HG03045 (cell line): ENCODE measurements around the gene FBXL7.
"Not testable (repeated sequence)": the region's sequence is repeated elsewhere in the genome, so short reads cannot be mapped to it uniquely, and the experiment has no call there.

Experiments
- ATAC-seq: cut with Tn5 transposase; IDR thresholded peaks from one replicate; pipeline ENCODE4 v1.9.1; 2021; ENCODE audit warnings: mild to moderate bottlenecking, moderate library complexity; ENCODE audit not compliant: unreplicated experiment

Gene FBXL7

DNA sequence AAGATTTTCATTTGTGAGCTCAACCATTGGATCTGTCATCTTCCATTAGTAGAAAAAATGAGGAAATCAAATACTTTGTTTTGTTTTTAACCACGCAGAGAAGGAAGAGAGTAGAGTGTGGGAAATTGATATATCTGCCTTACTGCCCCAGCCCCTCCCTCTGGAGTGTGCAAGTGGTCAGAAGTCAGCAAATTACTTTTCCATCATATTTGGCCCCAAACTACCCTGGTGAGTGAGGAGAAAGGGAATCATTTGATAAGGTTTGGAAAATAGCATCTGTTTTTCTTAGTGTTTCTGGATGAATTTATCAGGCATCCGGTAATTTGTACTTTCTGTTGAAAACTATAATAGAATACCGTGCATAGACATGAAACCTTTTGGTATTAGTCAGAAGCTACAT lies 352.2 kb downstream of the FBXL7 start:
- ATAC-seq = no peak

DNA sequence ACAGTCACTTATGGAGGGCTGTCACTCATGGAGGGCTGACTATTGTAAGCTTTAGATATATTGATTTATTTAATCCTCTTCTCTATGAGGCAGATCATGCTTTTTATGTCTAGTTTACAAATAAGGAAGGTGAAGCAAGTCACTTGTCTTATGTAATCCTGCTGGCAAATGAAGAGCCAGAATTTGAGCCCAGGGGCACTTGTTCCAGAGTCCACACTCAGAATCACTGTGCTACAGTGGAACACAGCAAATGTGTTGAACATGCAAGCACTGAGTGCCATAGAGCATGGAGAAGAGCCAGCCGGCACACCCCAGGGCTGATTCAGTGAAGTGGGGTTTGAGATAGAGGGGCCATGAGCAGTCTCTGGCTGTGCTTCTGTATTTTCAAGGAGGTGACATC lies 353.0 kb downstream of the FBXL7 start:
- no peak for ATAC-seq

DNA sequence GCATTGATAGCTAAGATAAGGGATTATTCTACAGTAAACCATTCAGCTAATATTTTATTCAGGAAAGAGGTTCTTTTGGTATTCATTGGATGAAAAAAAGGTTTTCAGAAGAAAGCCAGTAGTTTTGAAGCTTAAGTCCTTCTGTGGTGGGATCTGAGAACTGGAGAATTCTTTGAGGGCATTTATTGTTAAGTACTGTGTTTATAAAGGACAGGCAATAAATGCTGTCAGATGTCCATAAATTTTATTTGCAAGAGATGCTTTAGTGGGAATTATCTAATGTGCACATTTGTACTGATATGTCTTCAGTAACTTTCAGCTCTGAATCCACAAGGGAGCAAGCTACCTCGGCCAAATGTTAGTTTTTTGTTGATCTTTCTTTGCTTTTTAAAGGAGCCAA lies 358.3 kb downstream of the FBXL7 start:
- no peak for ATAC-seq

DNA sequence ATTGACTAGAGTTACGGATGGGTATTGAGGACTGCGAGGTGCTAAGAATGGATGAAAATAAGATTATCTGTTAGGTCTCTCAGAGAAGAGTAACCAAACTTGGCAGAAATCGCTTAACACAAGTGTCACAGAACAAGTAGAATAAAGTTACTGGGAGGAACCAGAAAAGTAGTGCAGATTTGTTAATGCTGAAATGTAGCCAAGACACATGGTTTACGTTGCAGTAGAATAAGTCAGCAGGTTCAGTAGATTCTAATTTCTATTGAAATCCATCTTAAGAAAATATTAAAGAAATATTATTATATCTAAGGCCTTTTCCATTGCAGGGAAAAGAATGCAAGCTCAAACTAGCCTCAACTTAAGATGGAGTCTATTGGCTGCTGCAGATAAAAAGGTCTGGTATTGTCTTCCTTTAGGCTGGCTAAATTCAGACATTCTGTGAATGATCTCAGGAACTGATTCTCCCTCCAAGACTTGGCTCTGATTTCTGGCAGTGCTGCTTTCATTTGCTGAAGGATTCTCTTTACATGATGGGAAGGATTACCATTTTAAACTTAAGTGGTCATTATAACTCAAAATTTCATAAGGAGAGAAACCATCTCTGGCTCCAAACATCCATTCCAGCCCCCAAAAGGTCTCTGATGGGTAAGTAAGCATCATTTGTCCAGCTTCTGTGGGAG lies 364.7 kb downstream of the FBXL7 start:
- no peak for ATAC-seq

DNA sequence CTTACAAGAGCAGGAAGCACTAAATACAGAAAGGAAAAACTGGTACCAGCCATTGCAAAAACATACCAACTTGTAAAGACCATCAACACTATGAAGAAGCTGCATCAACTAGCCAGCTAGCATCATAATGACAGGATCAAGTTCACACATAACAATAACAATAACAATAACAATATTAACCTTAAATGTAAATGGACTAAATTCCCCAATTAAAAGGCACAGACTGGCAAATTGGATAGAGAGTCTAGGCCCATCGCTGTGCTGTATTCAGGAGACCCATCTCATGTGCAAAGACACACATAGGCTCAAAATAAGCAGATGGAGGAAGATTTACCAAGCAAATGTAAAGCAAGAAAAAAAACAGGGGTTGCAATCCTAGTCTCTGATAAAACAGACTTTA lies 372.3 kb downstream of the FBXL7 start:
- ATAC-seq = not testable (repeated sequence)

DNA sequence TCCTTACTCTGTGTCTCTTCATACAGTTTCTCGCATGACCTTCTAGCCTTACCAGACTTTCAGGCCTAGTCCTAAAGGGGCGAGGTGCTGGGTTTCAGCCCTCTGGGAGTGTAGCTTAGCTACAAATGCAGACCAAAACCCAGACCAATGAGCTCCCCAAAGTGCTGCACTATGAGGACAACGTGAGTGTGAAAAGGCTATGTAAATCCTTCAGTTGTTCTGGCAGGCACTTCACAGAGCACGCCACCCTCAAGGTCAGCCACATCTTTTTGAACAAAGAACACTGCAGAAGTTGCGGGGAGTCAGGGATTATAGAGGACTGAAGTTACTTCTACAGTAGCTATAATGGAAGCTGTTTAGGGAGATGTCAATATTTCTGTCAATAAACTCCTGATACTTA lies 377.9 kb downstream of the FBXL7 start:
- no peak for ATAC-seq

DNA sequence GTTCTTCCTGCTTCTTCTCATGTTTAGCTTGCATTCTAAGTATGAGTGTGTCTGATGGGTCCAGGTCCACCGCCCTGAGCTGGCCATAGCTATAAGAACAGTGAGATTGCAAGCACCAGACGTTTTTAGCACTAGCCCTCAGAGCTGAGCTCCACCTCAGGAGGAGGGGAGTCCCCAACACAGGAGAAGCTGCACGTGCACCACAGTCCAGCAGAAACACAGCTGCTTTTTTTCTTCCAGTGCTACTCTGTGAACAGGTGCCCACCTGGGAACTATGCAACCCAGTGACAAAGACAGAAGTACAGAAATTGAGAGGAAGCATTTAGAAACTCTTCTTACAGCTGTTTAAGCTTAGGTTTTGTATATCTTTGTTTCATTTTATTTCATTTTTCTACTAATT lies 380.2 kb downstream of the FBXL7 start:
- no peak for ATAC-seq

DNA sequence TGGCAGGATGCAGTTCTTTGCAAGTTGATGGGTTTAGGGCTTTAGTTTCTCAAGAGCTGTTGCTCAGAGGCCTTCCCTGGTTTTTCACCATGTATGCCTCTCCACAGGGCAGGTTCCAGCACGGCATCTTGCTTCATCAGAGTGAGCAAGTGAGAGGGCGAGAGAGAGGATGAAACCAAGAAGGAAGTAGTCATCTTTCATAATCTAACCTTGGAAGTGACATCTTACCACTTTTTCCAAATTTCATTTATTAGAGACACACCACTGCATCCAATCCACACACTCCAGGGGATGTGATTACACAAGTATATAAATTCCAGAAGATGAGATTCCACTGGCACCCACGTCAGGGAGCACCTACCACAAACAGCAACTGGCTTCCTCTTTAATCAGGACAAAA lies 385.2 kb downstream of the FBXL7 start:
- ATAC-seq = no peak

DNA sequence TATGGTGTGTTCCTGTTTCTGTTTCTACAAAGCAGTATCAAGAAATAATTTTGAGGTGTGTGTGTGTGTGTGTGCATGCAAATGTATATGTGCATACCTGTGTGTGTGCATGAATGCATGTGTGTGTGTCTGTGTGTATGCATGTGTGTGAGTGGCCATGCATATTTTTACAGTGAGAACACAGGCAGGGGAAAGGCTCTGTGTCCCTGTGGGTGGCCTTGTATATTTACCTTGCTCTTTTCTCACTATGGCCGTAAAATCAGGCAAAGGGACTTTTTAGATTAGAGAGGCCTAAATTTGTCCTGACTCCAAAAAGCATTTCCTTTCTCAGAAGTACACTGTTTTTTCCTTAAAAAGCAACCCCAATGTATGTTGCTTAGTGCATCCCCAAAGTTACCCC lies 386.2 kb downstream of the FBXL7 start:
- ATAC-seq = no peak

DNA sequence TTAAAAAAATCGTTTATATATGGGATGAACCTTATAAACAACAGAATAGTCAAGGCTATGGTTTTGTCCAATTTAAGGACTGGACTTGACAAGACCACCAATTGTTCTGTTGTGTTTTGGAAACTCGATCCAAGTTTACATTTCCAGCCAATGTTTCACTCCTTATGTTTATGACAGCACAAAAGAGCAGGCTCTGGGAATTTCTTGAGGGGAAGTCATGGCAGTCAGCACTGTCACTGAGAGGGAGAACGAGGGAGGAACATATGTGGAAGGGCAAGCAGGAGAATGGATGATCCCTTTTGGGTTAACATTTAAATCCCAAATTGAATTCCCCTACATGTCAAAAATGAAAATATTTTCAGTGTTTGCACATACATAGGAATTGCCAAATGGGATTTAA lies 387.1 kb downstream of the FBXL7 start:
- ATAC-seq = no peak

DNA sequence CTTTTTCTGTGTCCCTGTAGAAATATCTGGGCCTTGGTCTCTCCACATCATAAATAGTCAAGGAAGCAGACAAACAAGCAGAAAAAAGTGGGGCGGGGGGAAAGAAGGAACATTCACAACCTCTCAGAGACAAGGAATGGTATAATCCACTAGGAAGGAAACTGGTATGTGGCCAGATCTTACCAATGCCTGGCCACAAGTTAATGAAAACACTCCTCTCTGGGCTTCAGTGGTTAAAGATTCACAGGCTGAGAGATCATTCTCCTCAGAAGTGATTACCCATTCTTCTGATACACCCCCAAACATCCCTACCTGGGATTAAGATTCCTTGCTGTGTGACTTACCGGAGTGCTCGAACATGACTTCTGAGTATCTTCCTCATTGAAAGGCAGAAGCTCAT lies 389.0 kb downstream of the FBXL7 start:
- ATAC-seq = no peak

DNA sequence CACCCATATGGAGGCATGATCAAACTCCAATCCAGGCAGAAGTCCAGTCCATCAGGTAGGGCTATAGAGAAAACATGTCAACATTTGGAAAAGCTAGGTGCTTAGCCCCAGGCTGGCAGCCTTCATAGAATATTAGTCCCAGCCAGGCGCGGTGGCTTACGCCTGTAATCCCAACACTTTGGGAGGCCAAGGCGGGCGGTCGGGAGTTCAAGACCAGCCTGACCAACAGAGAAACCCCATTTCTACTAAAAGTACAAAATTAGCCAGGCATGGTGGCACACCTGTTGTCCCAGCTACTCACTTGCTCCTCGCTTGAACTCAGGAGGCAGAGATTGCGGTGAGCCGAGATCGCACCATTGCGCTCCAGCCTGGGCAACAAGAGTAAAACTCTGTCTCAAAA lies 393.9 kb downstream of the FBXL7 start:
- ATAC-seq = no peak

DNA sequence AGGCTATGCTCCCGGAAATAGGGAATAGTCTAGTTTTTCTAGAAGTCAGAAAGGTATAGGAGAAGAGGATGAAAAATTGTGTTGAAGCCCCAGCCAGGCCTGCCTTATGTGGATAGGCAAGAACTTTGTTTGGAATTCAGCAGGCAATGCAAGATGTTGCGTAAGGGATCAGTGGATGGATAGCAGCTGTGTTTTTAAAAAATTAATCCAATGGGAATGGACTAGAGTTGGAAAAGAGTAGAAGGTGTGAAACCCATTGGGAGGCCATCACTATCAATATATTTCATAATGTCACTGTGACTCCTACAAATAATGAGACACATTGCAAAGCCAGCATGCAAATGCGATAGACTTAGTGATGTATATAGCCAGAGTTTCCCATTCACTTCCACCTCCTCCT lies 397.7 kb downstream of the FBXL7 start:
- no peak for ATAC-seq

DNA sequence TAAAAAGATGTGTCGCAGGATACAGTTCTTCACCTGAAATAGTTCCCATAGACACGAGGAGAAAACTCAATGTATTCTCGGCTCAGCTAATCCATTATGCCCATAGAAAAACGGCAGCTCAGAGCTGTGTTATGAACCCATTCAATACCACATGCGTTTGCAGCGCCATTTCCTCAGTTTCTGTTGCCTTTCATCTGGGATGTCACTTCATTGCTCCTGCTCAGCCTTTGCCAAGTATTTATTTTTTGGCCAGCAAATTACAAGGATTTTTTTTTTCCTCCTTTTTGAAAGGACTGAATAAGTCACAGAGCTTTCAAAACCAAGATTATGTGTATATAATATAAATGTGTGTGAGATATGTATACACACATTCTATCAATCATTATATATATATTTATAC lies 398.7 kb downstream of the FBXL7 start:
- no peak for ATAC-seq

DNA sequence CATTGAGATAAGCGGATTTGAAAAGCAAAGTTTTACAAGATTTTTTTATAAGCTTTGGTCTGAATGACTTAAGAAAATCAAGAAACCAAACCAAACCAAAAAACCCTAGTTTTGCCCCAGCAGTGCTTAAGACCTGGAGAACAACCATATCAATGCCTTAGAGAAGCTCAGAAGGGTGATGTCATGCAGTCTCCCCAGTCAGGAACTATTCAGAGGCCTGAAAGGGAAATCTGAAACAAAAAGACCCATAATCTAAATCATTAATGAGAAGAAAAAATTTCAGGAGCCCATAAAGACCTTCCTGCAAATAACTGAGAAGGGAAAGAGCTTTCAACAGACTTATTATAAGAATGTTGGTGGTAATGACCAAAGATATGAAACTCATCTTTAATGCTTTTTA lies 399.5 kb downstream of the FBXL7 start:
- no peak for ATAC-seq

DNA sequence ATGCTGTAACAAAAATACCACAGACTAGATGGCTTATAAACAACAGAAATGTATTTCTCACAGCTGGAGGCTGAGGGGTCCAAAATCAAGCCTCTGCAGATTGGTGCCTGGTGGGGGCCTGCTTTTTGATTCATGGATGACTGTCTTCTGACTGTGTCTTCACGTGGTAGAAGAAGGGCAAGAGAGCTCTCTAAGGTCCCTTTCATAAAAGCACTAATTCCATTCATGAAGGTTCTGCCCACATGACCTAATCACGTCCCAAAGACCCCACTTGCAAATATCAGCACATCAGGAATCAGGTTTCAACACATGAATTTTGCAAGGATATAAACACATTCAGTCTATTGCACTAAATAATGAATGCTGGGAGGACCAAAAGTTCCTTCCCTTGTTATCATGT lies 401.2 kb downstream of the FBXL7 start:
- no peak for ATAC-seq

DNA sequence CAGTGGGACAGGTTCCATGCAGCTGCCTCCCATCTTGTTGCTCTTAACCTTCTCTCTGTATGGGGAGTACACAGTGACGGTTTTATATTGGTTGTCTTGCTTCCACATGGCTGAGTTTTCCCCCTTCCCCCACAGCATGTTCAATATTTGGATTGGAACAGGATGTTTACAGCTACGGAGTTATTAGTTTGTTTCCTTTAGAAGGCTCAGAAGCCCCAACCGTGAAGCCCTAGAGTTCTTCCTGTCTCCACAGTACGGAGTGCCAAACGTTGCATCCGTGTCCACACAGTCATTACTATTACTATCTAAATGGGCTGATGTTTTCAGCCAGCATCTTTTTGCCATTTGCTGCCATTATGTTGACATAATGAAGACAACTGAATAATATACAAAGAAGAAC lies 402.1 kb downstream of the FBXL7 start:
- ATAC-seq = no peak

DNA sequence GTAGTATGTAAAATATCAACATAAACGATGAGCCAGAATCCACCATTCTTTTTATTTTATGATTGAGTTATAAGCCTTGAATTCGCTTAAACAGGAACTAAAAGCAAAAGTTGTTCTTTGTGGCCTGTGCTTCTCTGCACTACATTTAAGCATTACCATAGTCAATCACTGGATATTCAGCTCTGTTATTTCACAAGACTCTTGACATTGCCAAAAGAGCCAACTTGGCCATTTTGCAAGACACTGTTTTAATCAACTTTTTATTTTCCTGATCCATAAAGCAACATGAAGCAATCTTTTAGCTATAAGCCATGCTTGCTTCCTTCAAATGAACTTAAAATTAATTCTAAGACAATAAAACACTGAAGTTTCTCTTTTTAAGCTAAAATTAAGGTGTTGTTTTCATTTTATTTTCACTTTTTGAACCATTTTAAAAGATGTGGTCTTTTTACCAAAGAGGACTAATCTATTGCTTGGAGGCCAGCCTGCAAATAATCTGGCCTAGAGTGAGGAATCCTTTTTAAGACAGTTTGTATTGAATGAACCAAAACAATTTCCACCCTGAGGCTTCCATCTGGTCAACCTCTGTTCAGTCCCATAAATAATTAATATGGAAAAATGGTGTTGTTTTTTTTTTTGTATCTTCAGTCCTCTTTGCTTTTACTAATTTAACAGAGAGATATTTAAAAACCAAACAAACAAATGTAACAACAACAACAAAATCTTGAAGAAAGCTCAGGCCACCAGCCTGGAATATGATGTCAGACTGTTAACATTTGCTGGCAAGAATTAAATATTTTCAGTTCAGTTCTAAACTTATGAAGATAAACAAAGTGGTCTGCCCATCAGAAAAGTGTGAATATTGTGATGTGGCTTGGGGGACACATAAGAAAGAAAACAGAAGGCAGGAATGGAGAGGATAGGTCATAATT lies 405.2 kb downstream of the FBXL7 start:
- ATAC-seq = no peak

DNA sequence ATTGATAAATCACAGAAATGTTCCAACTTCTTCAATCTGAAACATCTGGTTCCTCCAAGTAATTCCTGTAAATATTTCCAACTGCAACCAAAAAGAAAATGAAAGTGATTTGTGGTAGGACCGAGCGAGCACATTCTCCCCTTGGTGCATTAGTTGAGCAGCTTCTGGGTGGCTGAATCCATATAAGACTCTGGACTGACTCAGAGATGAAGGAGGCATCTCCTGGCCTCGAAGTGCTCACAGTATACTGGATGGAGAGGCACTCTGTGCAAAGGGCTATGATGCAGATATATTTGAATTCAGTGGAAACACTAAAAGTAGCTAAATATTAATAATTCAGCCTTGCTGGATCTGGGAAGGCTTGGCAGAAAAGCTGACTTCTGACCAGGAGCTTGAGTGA lies 414.7 kb downstream of the FBXL7 start:
- ATAC-seq = no peak

DNA sequence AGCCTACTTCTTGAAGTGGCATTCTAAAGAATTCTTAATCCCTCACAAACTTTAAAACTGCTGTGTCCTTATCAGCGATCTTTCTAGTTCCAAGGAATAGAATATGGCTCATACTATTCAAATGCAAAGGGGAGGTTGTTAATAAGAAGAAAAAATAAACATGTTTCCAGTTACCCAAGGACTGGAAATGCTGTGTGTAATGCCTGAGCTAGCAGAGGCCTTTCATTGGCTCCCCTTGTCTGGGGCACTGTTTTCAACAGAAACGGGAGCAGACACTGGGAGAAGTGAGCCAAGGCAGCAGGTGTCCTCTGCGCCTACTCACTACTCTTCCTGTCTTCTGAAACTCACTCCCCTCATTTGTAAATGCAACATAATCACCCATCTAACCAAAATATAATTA lies 426.6 kb downstream of the FBXL7 start:
- no peak for ATAC-seq

DNA sequence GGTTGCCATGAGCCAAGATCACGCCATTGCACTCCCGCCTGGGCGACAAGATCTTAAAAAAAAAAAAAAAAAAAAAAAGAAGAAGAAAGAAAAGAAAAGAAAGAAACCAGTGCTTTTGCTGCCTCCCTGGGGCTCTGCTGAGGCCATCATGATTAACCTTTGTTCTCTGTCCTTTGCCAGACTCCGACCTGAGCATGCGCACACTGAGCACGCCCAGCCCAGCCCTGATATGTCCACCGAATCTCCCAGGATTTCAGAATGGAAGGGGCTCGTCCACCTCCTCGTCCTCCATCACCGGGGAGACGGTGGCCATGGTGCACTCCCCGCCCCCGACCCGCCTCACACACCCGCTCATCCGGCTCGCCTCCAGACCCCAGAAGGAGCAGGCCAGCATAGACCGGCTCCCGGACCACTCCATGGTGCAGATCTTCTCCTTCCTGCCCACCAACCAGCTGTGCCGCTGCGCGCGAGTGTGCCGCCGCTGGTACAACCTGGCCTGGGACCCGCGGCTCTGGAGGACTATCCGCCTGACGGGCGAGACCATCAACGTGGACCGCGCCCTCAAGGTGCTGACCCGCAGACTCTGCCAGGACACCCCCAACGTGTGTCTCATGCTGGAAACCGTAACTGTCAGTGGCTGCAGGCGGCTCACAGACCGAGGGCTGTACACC lies 427.9 kb downstream of the FBXL7 start:
- no peak for ATAC-seq
